NCI-H226 (cell line): ENCODE results near the gene STX16.
"Not testable (repeated sequence)": the region's sequence is repeated elsewhere in the genome, so short reads cannot be mapped to it uniquely, and the experiment has no call there.

Source experiments
- DNase-seq: peaks from one replicate; pipeline ENCODE4 v3.0.0-alpha.2; 2015

Gene STX16

DNA sequence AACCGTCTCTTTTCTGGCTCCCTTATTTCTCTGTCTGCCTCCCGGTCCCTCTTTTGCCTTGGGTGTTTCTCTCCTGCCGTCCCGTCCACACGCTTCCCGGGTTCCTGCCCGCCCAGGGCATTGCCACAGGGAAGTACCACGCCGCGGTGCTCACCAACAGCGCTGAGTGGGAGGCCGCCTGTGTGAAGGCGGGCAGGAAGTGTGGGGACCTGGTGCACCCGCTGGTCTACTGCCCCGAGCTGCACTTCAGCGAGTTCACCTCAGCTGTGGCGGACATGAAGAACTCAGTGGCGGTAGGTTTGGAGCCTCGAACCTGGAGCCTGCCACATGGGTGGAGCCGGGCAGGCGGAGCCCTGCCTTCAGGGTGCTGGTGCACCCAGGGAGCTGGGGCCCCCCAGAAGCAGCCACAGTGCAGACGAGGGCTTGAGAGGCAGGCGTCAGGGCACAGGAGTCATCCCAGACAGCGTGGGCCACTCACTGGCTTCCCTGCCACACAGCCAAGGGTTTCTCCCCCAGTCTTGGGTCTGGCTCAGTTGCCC, 62.8 kb downstream of the STX16 start:
- DNase-seq, result no peak

- DNase-seq, result no peak
Observed at GRCh38 chr20:58714340-58714922, 63.3 kb downstream of the STX16 start.

DNA sequence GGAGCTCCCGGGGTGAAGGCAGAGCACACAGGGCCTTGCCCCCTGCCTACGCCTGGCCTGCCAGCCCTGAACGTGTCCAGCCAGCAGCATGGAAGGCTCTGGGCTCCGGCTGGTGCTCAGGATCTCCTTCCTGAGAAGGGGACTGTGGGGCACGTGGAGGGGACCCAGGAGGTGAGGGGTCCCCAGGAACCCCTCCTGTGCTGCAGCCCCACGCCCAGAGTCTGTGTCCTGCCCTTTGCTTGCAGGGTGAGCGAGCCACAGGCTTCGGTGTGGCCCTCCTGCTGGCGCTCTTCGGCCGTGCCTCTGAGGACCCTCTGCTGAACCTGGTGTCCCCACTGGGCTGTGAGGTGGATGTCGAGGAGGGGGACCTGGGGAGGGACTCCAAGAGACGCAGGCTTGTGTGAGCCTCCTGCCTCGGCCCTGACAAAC, 63.9 kb downstream of the STX16 start:
- DNase-seq, result no peak

DNA sequence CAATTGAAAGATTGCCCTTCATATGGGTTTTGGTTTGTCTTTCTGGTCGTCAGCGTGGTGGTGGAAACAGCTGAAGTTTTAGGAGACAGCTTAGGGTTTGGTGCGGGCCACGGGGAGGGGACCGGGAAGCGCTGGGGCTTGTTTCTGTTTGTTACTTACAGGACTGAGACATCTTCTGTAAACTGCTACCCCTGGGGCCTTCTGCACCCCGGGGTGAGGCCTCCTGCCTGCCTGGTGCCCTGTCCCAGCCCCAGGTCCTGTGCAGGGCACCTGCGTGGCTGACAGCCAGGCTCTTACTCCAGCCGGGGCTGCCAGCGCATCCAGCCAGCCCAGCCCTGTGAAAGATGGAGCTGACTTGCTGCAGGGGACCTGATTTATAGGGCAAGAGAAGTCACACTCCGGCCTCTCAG, 64.3 kb downstream of the STX16 start:
- DNase-seq, result no peak

DNA sequence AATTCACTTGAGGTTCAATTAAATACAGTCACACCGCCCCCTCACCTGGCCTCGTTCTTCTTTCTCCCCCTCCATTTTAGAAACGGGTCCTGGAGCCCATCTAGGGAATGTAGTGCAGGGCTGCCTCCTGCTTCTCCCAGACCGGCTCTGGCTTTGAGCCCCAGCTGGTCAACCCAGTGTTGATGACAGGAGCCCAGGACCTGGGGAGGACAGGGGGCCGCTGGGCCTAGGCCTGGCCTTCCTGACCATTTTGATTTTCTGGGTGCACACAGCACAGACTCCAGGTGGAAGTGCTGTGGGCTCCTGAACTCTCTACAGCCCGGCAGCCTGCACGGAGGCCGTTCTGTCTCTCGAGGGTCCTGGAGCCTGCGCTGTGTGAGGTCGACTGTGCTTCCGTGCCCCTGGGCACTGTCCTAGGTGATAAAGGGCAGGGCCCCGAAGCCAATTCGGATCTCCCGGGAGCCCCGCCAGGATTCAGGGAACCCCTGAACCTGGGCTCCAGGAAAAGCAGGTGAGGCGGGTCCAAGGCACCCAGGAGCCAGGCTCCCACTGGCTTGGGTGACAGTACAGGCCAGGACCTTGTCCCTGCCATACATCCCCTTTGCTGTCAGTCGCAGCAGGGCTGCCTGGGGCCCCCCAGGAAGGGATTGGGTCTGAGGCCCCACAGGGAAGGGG, 64.9 kb downstream of the STX16 start:
- no peak for DNase-seq

DNA sequence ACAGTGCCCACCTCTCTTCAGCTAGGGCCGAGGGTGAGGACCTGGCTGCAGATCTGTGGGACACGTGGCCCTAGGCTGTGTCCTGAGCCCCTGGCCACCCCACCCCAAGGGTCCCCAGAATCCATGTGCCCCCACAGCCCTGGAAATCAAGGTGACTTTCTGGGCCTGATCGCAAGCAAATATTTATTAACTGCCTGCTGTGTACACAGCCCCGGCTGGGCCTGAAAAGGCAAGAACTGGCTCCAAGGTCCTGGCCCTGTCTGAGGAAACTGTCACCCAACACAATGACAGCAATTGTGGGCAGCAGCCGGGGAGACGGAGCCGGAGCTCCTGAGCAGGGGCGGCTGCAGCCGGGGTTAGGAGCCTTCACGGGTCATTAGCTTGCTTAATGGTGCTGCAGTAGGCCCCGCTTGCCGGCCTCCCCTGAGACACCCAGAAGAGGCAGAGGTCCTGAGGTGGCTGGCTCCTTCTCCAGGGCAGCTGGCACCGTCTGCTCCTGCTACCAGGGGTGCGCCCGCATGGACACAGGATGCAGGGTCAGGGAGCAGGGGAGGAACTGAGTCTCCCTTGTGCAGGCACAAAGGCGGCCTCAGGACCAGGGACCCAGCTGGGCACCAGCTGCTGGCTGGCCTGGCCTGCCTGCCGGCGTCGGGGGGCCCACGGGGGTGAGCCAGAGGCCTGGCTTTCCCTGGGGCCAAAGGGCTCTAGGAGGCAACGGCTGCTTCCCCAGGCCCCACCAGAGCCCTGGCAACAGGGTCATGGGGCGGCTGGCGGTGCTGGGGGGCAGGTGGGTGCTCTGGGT, 65.6 kb downstream of the STX16 start:
- DNase-seq, result no peak

DNA sequence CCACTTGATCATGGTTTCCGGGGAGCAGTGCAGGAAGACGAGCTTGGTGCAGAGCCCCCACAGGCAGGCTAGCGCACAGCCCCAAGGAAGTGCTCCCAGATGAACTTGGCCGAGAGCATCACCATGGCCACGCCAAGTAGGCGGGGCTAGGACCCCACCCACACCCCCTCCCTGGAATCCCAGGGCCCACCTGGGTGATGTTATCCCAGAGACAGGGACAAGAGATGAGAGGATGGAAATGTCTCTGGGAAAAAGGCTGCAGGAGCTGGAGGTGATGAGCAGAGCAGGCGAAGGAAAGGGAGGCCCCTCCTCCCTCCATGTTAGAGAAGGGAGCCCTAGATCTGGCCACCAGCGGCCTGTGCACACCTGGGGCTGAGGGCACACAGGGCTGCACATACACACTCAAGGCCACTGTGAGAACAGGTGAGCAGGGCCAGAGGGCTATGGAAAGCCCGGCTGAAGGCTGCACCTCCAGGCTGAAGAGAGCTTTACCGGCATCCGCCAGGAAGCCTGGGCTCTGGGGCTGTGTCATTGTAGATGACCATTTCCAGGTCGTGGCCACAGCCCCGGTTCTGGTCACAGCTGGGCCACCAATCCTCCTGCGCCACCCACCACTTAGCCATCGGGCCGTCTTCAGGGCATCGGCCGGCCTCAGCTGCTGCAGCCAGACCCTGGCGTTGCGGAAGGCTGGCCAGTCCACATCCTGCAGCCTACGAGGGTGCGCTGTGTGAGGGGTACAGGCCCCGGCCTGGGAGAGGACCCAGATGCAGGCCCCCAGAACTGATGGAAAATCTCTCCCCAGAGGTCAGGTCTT, 66.4 kb downstream of the STX16 start:
- DNase-seq, result no peak

DNA sequence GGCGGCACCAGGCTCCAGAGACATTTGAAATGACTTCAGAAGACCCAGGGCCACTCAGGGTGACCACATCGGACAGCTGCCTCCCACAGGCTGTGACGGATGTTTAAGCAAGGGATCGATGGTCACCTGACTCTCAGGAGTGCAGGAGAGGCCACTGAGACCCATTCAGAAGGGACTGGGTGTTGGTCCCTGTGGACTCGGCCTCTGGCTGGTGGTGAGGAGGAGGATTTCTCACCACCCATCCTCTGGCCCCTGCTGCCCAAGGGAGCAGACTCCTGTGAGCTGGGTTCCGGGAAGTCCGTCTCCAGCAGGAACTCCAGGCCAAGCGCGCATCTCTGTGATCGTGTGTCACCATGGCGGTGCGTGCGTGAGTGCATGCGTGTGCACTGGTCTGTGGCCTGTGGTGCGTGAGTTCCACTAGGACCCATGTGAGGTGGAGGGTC, 67.1 kb downstream of the STX16 start:
- DNase-seq, result no peak

DNA sequence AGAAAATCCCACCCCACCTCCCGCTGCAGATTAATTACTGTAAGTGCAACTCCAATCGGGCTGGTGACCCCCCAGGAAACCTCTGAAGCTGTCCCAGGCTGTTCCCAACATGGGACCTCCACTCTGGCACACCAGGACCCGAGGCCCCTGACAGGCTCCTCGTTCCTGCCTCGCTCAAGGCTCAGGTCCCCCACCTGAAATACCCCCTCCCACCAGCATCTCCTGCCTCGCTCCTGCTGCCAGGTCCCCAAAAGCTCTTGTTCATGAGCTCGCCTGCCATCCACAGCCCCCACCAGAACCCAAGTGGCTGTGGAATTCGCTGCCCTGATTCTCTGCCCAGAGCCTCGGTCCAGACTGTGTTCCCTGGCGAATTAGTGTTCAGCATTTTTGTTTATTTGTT, 67.6 kb downstream of the STX16 start:
- no peak for DNase-seq

DNA sequence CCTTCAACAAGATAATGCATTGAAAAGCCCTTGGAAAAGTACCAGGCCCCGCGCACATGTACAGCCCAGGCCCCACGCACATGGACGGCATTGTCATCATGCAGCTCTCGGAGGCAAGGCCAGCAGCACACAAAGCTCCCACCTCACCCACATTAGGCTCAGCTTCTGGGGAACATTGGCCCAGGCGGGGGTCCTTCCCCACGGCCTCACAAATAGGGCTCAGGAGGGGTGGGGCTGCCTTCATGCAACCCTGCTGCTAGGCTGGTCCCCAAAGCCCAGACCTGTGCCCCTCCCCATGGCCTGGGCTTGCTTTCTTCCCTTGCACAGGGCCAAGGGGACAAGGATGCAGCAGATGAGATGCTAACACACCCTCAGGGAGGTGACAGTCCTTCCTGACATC, 68.2 kb downstream of the STX16 start:
- DNase-seq, result no peak

DNA sequence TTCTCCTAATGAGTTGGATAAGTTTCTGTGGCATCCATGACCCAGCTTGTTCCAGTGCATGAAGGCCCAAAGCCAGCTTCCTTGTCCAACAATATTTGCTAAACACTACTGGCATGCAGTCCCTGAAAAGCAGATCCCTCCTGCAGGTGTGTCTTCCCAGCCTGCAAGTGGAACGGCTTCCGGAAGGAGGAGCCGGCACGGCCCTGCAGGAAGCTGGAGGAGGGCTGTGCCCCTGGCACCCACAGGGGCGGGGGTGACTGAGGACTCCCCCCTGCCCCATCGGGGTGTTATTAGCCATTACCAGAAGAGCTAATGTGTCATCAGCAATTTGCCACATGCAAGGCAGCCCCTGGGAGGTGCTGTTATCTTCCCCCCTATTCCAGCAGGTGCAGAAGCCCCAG, 68.9 kb downstream of the STX16 start:
- DNase-seq, result no peak

GRCh38 chr20:58720890-58721289, 69.8 kb downstream of the STX16 start:
- no peak for DNase-seq

DNA sequence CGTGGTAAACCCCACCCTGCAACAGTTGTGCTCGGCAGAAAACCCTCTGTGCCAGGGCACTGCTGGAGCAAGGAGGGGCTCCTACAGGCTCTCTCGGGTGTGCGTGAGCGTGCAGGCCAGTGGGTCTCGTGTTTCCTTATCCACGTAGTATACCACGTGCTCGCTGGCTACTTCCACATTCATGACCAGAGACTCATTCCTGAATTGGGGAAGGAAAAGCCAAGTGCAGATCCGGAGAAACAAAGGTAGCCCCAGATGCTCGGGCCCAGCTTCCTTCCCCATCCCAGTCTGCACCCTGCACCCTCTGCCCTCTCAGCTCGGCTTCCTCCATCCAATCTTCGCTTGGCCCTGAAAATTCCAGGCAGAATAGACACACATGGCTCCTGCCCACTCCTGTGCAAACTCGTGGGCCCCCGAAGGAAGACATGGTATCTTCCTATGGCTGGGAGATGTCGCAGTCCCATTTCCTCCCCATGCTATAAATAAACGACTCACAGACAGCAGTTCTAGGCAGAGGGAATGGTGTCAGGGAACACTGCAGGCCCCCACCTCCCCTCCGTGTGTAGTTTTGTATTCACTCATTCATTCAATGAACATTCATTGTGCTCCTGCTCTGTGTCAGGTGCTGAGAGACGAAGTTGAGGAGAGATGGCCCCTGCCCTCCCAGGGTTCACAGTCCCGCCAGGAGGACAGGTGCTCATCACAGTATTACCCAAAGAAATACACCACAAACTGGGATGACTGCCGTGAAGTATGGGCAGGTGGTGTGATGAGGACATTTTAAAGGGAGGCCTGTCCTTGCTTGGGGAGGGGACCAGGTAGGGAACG, 71.1 kb downstream of the STX16 start:
- DNase-seq, result no peak

GRCh38 chr20:58722877-58723627, 72.0 kb downstream of the STX16 start:
- DNase-seq, result no peak

GRCh38 chr20:58723628-58723984, 72.5 kb downstream of the STX16 start:
- no peak for DNase-seq

DNA sequence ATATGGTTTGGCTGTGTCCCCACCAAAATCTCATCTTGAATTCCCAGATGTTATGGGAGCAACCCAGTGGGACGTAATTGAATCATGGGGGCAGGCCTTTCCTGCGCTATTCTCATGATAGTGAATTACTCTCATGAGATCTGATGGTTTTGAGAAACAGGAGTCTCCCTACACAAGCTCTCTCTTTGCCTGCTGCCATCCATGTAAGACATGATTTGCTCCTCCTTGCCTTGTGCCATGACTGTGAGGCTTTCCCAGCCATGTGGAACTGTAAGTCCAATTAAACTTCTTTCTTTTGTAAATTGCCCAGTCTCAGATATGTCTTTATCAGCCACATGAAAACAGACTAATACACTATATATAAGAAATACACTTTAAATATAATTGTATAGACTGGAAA, 75.1 kb downstream of the STX16 start:
- not testable (repeated sequence) for DNase-seq
